Measurements from ENCODE around the gene TET3.

Gene TET3

DNA sequence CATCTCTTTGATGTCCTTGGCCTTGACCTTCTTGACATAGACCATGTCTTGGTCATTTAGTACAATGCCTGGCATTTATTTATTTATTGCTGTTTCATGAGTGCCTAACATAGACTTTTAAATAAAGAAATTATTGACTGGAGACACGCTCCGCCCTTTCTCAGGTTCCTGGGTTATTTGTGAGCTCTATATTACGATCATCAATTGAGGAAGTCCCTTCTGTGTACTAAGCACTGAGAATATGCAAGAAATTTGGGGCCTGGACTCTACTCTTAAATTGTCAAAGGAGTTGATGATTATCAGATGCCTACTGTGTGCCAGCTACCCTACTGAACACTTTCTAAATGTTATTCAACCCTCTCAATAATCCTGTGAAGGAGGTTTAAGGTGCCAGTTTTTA is 19.7 kb upstream of the TET3 start:
- DNase-seq (ENCODE audit: low read depth) = no peak

DNA sequence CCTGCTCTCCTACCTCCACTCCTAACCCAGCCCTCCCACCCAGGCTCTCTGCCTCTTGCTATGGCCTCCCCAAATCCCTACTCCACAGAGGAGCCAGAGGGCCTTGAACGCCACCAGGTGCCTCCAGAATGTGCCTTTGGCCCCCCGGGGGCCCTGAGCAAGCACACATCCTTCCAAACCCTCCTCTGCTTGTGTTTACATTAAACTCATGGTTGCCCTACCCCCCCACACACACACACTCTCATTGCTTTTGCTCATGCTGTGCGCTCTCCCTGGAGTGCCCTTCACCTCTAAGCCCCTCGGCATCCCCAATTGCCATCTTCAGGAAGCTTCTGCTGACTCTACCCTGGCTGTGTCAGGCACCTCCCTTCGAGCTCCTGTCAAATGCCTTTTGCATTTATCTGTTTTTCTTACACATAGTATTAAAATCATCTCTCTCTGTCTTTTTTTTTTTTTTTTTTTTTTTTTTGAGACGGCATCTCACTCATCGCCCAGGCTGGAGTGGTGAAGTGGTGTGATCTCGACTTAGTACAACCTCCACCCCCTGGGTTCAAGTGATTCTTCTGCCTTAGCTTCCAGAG is 16.3 kb upstream of the TET3 start:
- no peak for DNase-seq (ENCODE audit: low read depth)

DNA sequence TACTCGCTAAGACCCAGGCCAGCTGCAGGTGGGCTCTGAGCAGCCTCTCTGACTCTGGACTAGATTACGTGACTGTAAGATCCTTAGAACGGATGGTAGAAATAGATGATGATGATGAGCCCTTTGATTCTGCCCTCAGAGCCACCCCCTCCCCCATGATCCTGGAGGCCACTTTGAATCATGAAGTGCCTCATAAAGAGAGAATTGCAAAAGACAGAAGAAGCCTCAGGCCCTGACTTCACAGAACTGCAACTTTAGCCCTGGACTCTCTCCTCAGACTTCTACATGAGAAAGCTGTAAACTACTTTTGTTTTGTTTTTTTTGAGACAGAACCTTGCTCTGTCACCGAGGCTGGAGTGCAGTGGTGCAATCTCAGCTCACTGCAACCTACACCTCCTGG is 15.4 kb upstream of the TET3 start:
- DNase-seq (ENCODE audit: low read depth) = no peak

DNA sequence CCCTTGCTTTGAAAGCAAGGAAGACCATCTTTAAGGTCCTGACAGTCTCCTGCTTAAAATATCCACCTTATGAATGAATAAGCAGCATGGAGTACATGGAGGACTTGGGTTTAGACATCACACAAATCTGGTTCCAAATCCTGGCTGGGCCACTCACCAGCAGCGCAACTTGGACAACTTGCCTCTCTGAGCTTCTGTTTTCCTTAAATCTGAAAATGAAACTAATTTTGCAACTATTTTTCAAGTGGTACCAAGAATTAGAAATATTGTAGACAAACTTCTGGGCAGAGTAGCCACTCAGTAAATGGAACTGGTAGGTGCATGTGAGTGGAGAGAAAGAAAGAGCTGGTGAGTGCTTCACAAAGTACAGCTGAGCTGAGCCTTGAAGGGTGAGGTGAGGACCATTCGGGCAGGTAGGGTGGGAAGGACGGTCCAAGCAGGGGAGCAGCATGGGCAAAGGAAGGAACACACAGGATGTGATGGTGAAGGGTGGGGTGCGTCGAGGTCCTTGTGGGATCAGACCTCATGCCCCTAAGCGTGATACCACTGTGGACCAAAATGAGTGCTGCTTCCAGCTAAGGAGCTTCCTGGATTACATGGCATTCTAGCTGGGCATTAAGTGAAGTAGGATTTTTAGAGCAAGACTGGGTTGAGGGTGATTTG is 14.4 kb upstream of the TET3 start:
- DNase-seq (ENCODE audit: low read depth) = no peak

DNA sequence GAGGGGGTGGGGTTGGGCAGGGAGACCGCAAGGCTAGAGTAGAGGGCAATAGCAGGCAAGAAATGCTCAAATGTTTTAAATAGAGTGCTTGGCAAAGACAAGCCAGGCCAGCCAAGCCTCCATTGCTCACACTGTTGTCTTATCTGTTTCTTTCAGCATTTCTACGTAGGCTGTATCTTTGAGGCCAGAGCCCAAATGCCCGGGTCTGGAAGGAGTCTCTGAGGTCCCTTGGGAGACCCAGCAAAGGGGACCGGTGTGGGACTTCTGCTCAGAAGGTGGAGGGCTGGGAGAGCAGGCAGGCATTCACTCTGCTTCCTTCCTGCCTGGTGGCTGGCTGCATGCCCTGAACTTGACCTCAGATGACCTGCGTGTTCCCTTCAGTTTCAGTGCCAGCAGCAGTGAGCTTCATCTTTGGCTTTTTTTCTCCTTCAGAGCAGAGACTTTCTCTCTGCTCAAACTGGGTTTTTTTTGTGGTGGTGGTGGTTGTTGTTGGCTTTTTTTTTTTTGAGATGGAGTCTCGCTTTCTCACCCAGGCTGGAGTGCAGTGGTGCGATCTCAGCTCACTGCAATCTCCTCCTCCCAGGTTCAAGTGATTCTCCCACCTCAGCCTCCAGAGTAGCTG is 13.7 kb upstream of the TET3 start:
- no peak for DNase-seq (ENCODE audit: low read depth)

DNA sequence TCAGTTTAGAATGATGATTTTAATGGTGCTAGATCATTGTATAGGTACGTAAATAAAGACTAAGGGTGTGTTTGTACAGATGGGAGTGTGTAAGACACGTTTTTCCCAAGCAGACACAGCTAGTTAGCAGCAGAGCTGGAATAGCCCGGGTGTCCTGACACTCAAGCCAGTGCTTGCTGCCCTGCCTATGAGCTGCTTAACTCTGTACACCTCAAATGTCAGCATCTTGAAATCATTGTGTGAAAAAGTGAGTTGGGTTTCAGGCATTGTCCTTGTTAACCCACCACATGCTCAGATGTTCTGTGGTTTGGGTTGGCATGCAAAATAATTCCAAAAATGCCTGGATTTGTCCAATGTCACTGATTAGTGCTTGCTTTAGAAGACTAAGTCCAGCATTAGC is 13.0 kb upstream of the TET3 start:
- DNase-seq (ENCODE audit: low read depth) = no peak

DNA sequence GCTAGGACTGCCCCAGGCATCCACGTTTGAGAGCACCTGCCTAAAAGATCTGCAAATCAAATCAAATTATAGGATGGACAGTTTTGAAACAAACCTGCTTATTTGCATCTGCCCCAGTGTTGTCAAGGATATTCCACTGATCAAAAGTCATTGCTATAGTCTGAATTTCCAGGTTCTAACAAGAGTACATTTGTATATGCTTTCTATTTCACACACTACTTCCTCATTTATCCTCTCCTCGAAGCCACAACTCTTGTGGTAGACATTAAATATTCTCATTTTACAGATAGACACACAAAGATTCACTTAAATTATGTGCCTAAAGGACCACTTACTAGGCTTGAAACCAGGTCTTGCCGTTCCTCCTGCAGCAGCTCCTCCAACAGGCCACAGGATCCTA is 11.9 kb upstream of the TET3 start:
- DNase-seq (ENCODE audit: low read depth) = no peak

DNA sequence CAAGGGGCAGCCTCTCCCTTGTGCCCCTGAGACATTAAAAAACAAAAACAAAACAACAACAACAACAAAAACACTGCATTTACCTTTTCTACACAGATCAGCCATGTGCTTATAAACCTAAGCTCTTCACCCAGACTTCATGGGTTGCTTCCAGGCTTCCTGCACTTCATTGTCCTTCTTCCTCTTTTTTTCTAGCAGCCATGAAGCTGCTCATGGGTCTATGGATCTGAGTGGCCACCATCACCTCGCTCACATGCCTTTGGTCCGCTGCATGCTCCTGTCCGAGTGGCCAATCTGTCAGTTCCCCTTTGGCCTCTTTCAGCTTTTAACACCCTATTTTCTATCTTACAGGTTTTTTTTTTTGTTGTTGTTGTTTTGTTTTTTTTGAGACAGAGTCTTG is 9.0 kb upstream of the TET3 start:
- no peak for DNase-seq (ENCODE audit: low read depth)

DNA sequence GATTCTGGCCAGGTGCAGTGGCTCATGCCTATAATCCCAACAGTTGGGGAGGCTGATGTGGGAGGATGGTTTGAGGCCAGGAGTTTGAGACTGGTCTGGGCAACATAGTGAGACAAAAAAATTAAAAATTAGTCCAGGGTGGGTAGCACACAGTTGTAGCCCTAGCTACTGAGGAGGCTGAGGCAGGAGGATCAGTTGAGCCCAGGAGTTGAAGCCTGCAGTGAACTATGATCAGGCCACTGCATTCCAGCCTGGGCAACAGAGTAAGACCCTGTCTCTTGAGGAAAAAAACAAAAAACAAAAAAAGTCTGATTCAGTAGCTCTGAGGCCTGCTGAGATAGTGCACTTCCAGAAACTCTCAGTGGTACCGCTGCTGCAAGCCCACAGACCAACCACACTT is 7.9 kb upstream of the TET3 start:
- no peak for DNase-seq (ENCODE audit: low read depth)

DNA sequence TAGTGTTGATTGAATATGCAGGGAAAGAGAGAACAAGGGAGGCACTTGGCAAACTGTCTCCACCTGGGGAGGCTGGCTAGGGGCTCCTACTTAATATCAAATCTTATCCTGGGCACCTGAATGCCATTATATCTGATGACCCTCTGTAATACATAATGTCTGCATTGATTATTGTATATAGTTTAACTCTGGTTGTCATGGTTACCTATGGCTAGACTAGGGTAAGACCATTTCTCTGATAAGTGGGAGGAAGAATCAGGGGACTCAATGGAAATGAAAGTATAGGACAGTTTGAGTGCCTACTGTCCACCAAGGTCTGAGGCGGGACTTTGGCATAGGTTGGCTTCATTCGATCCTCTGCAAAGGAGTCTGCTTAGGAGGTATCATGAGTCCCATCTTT is 7.2 kb upstream of the TET3 start:
- no peak for DNase-seq (ENCODE audit: low read depth)

DNA sequence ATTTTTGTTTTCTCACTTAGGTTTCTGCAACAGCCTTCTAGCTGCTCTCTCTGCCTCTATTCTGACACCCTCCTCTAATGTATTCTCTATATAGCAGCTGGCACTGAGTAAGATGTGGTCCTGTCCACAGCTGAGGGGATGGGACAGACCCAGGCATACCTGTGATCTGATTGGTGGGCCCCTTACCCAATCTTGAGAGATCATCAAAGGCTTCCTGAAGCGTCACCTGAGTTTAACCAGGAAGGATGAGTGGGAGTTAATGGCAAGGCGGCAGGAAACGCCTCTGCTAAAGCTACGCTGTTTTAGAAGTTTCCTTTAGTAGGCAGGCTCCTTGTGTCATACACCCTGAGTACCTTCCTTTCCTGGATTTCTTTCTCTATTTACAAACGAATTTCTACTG is 5.7 kb upstream of the TET3 start:
- no peak for DNase-seq (ENCODE audit: low read depth)

DNA sequence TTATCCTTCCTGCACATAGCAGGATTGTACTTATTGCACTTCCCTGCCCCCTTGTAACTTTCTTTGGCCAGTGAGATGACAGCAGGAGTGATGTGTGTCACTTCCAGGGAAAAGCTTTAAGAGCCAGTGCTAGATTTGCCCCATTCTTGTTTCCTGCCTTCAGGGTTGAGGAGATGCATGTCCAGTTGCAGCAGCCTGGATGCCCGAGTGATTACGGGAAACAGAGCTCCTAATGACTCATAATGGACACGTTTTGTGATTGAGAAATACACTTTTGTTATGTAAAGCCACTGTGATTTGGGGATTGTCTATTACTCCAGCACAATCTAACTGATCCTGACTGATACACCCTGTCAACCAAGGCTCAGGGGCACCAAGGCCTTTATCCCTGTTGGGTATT is 5.0 kb upstream of the TET3 start:
- peak; percentile 55 for DNase-seq (ENCODE audit: low read depth)

DNA sequence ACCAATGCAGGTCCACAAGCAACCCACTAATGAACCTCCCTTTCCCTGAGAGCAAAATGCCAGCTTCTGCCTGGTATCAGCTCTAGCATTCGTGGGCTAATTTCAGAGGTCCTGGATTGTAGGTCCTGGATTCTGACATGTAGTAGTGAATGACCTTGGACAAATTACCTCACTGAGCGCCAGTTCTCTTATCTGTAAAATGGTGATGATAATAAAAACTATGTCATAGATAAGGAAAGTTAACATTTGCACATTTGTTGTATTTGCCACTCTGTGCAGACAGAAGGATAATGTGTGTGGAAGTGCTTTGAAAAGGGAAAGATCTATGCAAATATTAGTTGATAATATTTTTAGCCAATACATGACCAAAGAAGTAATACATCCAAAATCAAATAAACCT is 4.1 kb upstream of the TET3 start:
- no peak for DNase-seq (ENCODE audit: low read depth)

DNA sequence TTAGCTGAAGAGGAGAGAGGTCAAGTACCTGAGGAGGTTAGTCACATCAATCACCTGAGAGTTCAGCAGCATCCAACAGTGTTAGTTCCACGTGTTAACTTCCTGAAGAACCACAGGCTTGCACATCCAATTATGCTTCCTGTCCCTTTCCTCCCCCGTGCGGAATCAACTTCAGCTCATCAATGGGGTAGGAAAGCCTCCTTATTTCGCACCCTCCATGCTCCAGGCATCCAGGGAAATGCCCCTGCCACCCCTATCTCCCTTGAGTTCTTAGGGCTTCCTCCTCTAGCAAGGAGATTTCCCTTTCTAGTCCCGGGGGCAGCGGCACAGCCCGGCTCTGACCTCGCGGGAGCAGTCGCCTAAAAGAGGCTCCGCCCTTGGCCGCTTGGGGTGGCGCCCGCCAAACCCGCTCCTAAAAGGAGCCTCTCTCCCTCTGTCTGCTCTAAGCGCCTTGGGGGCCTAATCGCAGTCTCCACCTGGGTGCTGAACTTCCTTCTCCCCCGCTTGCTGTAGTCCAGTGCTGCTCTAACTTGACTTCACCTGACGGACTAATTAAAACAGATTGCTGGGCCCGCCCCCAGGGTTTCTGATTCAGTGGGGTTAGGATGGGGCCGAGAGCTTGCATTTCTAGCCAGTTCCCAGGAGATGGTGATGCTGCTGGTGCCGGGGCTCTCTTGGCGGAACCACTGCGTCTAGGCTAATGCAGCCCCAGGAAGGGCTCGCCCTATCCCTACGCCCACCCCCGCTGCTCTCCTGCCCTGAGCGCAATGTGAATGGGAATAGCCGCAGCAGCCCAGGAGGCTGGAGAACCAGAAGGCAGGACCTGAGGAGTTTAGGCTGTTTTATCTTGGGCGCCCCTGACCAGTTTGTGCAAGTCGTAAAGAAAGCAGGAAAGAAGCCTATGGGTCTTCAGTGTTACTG is 3.4 kb upstream of the TET3 start:
- no peak for DNase-seq (ENCODE audit: low read depth)

DNA sequence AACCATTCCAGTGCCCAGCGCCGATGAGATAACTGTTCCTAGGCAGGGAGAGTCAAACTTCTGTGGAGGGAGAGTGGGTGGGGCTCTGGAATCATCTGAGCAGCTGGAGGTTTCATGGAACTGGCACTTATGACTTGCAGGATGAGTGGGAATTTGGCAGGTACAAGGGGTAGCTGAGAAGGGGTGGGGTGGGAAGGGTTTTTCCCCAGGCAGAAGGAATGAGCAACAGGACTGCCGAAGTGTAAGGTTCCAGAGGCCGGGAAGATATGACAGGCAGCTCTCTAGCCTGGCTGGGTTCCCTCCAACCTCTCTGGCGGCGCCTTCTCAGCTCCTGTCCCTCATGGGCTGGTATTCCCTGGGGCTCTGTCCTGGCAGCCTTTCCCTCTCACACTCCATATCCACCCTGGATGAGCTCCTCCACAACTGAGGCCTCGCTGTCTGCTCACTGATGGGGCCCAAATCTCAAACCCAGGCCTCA is 2.5 kb upstream of the TET3 start:
- no peak for DNase-seq (ENCODE audit: low read depth)

DNA sequence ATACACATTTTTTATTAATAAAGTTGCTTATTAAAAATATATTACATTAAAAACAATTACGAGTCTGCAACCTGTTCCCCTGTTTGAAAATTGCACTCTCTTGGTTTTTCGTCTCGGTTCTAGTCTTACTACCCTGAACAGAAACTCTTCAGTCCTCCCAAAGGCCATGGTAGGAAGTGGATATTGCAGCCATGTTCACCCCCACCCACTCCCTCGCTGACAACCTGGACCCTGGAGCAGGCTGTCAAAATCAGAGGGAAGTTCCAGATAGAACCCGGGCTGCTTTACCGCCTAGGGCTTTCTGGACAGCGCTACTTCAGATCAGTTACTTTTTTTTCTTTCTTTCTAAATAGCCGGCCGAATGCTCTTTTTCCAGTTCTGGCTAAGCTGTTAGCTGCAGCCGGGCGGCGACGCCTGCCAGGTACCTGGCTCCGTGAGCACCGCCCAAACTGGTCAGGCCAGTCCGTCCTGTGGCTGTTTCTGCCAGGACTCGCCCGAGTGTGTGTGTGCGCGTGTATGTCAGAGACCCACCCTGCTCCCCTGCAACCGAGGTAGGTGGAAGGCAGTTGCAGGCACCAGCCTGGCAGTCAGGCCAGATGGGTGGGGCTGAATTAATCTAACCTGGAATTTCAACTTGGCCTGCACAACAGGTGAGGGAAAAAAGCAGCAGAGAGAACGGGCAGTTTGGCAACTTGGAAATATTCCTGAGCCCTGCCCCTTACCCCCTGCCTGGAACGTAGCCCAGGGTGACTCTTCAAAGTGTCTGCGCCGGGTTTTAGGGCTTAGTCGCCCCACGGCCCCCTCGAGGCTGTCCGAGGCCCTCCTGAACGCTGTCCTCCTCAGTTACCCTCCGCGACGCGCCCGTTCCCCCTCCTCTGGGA is 1.1 kb upstream of the TET3 start:
- no peak for DNase-seq (ENCODE audit: low read depth)

DNA sequence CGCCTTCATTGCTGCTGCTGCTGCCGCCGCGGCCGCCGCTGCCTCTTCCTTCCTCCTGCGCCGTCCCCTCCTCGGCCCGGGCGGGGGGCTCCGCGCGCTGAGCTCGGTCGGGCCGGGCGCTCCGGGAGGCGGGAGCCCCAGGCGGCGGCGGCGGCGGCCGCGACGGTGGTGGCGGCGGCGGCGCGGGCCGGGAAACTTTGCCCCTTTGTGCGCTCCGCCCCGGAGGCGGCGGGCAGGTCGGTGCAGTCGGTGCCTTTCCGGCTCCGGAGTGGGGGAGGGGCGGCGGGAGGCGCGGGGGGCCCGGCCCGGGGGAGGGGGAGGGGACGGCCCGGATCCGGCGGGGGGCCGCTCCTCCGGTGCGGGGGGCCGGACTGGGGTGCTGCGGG is 205 bp downstream of the TET3 start:
- no peak for DNase-seq (ENCODE audit: low read depth)

DNA sequence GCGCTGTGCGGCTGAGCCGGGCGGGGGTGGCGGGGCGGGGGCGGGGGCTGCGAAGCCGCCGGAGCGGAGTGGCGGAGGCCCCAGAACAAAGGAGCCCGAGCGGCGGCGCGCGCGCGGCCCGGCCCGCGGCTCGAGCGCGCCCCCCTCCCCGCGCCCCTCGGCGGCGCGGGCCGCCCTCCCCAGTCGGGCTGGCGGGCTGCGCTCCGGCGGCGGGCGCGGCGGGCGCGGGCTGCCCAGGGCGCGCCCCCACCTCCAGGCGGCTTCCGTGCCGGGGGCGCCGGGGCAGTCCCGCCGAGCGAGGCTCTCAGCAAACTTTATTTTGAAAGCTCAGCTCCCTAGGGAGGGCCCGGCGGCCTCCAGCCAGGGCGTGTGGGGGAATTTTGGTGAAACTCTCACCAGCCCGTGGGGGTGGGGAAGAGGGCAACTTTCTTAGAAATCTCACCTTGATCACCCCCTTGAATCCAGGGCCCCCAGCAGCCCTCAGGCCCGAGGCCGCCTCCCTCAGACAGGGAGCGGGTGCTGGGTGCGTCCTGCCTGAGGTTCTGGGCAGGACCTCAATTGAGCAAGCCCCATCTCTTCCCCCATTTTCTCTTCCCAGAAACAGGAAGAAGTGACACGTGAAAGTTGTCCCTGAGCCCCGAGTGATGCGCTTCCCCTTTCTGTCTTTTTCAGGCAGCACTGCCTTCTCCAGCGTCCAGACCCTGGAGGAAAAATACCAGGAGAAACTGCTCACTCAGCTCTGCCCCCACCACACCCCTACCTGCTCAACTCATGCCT is 786 bp downstream of the TET3 start:
- no peak for DNase-seq (ENCODE audit: low read depth)

DNA sequence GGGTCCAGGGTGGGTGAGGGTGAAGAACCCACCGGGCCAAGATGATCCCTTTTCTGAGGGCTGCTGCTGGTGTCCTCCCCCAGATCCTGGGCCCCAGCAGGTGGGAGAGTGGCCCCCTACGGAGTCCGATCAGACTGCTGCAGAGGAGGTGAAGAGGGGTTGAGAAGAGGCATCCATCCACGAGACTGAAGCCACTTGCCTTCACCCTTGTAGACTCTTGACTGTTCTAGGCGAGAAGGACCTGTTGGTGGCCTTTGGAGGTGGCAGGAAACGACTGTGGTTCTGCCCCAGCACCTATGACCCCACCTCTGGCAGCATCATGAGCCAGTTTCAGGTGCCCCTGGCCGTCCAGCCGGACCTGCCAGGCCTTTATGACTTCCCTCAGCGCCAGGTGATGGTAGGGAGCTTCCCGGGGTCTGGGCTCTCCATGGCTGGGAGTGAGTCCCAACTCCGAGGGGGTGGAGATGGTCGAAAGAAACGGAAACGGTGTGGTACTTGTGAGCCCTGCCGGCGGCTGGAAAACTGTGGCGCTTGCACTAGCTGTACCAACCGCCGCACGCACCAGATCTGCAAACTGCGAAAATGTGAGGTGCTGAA is 1.5 kb downstream of the TET3 start:
- DNase-seq (ENCODE audit: low read depth) = no peak

DNA sequence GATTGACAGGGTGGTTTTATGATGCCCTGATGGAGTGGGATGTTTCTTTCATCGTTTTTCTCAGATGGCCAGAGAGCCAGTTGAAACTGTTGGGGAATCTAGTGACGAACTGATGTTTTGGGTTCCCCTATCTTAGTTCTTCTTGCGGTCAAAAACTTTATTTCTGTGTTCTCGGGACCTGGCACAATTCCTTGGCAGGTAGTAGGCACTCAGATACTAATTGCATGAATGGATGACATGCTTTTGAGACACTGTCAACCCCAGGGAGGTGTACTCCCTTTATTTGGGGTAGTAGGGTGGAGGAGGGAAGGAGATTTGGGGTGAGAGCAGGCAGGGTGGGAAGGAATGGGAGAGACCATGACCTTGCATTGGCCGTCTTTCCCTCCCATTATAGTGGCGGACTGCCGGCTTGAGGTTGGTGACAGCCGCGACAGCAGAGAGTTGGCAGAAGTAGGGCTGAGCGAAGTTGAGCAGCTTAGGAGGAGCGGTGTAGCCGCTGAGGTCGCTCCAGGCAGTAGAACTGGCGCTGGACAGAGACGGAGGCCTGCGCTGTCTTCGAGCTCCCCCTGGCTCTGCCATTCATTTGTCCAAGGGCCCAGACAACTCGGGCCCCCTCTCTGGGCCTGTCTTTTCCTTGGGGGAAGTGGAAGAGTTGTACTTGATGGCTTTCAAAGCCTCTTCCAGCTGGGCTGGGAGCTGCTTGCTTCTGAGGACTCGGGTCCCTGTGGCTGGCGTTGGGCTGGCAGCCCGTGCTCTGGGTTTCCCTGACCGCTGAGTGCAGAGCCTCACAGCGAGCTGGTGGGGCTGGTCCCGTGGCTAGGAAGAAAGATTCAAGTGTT is 2.6 kb downstream of the TET3 start:
- peak; percentile 13 for DNase-seq (ENCODE audit: low read depth)
